Fibroblast of the aortic adventitia (primary cell): ENCODE data around the gene CCL18. TPM values are rescaled to one million over a fixed set of nuclear protein-coding genes. Genes with fewer than 3 reads are reported as not detected.
"Not testable (repeated sequence)": the region's sequence is repeated elsewhere in the genome, so short reads cannot be mapped to it uniquely, and the experiment has no call there.

ENCODE experiments used
- DNase-seq: peaks from one replicate; pipeline ENCODE4 v3.0.0-alpha.2; 2010; ENCODE audit warnings: low read depth
- H3K4me3 ChIP-seq: 2 replicates; pipeline ENCODE4 v1.5.1; 2011; ENCODE audit warnings: low read depth, mild to moderate bottlenecking, control low read depth, low read length, moderate library complexity
- small RNA-seq: library from RNA; depleted of rRNA; stranded (forward); fragments of <200 nt; gene quantifications from one replicate; pipeline ENCODE3, GENCODE V24; 2012
- total RNA-seq: library from RNA; depleted of rRNA; stranded (reverse); fragments of >200 nt; gene quantifications from 2 replicates; pipeline ENCODE4 v1.2.3, GENCODE V29; 2012; ENCODE audit warnings: low replicate concordance
- TF ChIP-seq, protein P1 (sequence below): IDR thresholded peaks from 2 replicates; pipeline ENCODE4 v1.5.1; 2011; ENCODE audit warnings: mild to moderate bottlenecking, low read length, control low read depth, inconsistent platforms; ENCODE audit not compliant: insufficient read depth

CCL18 gene
- total RNA-seq, 1 donor = not detected

DNA sequence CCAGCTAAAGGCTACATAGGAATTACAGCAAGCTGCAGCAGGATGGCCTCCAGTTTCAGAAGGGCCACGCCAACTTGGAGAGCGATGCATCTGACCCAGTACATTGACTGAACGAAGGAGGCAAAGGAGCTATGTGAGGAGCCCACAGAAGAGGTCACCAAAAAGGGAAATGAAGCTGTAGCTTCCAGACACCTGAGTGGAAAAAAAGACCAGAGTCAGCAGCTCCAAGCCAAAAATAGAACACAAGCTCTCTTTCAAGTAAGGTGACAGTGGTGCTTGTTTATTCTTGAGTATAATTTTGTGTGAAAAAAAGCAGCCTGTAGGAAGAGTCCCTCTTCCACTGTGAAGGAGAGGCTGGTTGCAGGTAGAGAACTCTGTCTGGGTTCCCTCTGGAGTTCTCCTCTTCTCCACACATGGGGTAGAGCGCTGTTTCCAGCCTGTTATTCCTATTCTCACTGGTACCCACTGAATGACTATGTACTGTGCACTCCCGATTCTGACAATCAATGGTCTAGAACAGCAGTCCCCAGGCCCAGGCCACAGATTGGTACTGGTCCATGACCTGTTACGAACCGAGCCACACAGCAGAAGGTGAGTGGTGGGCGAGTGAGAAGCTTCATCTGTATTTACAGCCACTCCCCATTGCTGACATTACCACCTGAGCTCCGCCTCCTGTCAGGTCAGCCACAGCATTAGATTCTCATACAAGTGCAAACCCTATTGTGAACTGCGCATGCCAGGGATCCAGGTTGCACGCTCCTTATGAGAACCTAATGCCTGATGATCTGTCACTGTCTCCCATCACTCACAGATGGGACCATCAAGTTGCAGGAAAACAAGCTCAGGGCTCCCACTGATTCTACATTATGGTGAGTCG is 54.6 kb downstream of the CCL18 start:
- H3K4me3 ChIP-seq = no peak overlapping the region
- no peak for DNase-seq
- TF ChIP-seq, protein P1, sequence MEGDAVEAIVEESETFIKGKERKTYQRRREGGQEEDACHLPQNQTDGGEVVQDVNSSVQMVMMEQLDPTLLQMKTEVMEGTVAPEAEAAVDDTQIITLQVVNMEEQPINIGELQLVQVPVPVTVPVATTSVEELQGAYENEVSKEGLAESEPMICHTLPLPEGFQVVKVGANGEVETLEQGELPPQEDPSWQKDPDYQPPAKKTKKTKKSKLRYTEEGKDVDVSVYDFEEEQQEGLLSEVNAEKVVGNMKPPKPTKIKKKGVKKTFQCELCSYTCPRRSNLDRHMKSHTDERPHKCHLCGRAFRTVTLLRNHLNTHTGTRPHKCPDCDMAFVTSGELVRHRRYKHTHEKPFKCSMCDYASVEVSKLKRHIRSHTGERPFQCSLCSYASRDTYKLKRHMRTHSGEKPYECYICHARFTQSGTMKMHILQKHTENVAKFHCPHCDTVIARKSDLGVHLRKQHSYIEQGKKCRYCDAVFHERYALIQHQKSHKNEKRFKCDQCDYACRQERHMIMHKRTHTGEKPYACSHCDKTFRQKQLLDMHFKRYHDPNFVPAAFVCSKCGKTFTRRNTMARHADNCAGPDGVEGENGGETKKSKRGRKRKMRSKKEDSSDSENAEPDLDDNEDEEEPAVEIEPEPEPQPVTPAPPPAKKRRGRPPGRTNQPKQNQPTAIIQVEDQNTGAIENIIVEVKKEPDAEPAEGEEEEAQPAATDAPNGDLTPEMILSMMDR = no peak

DNA sequence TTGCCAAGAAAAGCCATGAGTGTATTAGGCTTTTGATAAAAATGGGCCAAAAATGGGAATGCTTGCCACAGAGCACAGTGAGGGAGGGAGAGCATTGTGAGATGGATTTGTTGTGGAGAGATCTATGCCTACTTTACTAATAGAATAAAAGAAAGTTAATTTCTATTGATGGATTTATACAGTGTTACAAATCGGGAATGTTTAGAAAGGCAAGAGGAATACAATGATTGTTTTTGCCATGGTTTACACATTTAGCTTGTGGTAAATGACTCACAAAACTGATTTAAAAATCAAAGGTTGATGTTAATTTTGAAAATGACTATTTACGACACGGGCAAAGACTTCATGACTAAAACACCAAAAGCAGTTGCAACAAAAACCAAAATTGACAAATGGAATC is 56.1 kb downstream of the CCL18 start:
- no peak for DNase-seq
- TF ChIP-seq, protein P1 = no peak
- H3K4me3 ChIP-seq = no peak overlapping the region

DNA sequence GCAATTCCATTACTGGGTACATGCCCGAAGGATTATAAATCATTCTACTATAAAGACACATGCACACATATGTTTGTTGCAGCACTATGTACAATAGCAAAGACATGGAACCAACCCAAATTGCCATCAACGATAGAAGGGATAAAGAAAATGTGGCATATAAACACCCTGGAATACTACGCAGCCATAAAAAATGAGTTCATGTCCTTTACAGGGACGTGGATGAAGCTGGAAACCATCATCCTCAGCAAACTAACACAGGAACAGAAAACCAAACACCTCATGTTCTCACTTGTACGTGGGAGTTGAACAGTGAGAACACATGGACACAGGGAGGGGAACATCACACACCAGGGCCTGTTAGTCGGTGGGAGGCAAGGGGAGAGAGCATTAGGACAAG is 57.0 kb downstream of the CCL18 start:
- not testable (repeated sequence) for DNase-seq

More for the DNA sequence above, 57.0 kb downstream of the CCL18 start:
- not testable (repeated sequence) for H3K4me3 ChIP-seq

Small RNA genes lying within 50 kb of the gene (small RNA-seq; reads per million reads assigned to genes)
- not detected for gene RN7SL301P

Other genes starting within 250 kb of the CCL18 start
- 0.09 TPM in 1 of 2 replicates, not detected in the other for gene HEATR9, start 195.4 kb upstream of the CCL18 start, total RNA-seq
- not detected in 2 replicates for gene CCL5, start 183.9 kb upstream of the CCL18 start, total RNA-seq
- 0.45 TPM in 1 of 2 replicates, not detected in the other for gene RDM1, start 133.5 kb upstream of the CCL18 start, total RNA-seq
- not detected in 2 replicates for gene LYZL6, start 120.6 kb upstream of the CCL18 start, total RNA-seq
- not detected in 2 replicates for gene CCL16, start 82.8 kb upstream of the CCL18 start, total RNA-seq
- not detected in 2 replicates for gene CCL14, start 77.5 kb upstream of the CCL18 start, total RNA-seq
- gene CCL15, start 62.7 kb upstream of the CCL18 start, total RNA-seq = not detected in 2 replicates
- not detected in 2 replicates for gene CCL23, start 46.3 kb upstream of the CCL18 start, total RNA-seq
- 0.18 TPM in 1 of 2 replicates, not detected in the other for gene CCL3, start 25.9 kb downstream of the CCL18 start, total RNA-seq
- not detected in 2 replicates for gene CCL4, start 39.6 kb downstream of the CCL18 start, total RNA-seq
- gene TBC1D3B, start 112.4 kb downstream of the CCL18 start, total RNA-seq = 0.36 and 3.5 TPM in 2 replicates
- gene CCL3L1, start 132.5 kb downstream of the CCL18 start, total RNA-seq = not detected in 2 replicates
- gene CCL4L2, start 146.8 kb downstream of the CCL18 start, total RNA-seq = not detected in 2 replicates
- gene TBC1D3I, start 200.3 kb downstream of the CCL18 start, total RNA-seq = 0.09 TPM in 1 of 2 replicates, not detected in the other